Prostate gland (tissue), 2 donors: ENCODE results near the gene ONECUT1.

Experiments used
- CTCF ChIP-seq, 4 experiments: fragments of 200-600 bp in 2 of 4; fragments of 450-650 bp in 2 of 4; sonication (generic) in 2 of 4; IDR thresholded peaks; 1 replicate in 3 of 4; 2 replicates in 1 of 4; pipeline ENCODE4 v1.5.1; 2016 to 2019; ENCODE audit warnings: antibody characterized with exemption in 4 of 4, mild to moderate bottlenecking in 2 of 4, moderate library complexity in 2 of 4
- POLR2A ChIP-seq: fragments of 450-650 bp; IDR thresholded peaks from one replicate; pipeline ENCODE4 v1.6.1; 2016; ENCODE audit warnings: antibody characterized with exemption, mild to moderate bottlenecking
- POLR2AphosphoS5 ChIP-seq: sonication (generic); formaldehyde crosslinking; IDR thresholded peaks from one replicate; pipeline ENCODE4 v1.6.1; 2017; ENCODE audit warnings: antibody characterized with exemption

- no peak for TF ChIP-seq CTCF (IDR thresholded peaks at IDR 0.05)
- TF ChIP-seq POLR2A = no peak
- TF ChIP-seq POLR2AphosphoS5 = no peak
Measured at GRCh38 chr15:52716536-52716935, 73.6 kb downstream of the ONECUT1 start.
